ENCODE results near the gene NBPF1.
"Not testable (repeated sequence)": the region's sequence is repeated elsewhere in the genome, so short reads cannot be mapped to it uniquely, and the experiment has no call there.

NBPF1 gene

GRCh38 chr1:16641159-16641975, 28.0 kb upstream of the NBPF1 start:
- not testable (repeated sequence) for DNase-seq

GRCh38 chr1:16639091-16640031, 26.0 kb upstream of the NBPF1 start:
- DNase-seq = not testable (repeated sequence)

- not testable (repeated sequence) for DNase-seq
Observed at GRCh38 chr1:16637941-16638778, 24.8 kb upstream of the NBPF1 start.

GRCh38 chr1:16636551-16637195, 23.3 kb upstream of the NBPF1 start:
- DNase-seq = not testable (repeated sequence)

- DNase-seq = not testable (repeated sequence)
Observed at GRCh38 chr1:16635959-16636358, 22.6 kb upstream of the NBPF1 start.

- not testable (repeated sequence) for DNase-seq
Observed at GRCh38 chr1:16633540-16634282, 20.3 kb upstream of the NBPF1 start.

- DNase-seq = not testable (repeated sequence)
Observed at GRCh38 chr1:16632044-16632850, 18.9 kb upstream of the NBPF1 start.

GRCh38 chr1:16631248-16632043, 18.1 kb upstream of the NBPF1 start:
- DNase-seq = no peak

GRCh38 chr1:16630661-16631247, 17.4 kb upstream of the NBPF1 start:
- no peak for DNase-seq

- DNase-seq = not testable (repeated sequence)
Observed at GRCh38 chr1:16629916-16630530, 16.7 kb upstream of the NBPF1 start.

- no peak for DNase-seq
Observed at GRCh38 chr1:16628361-16629111, 15.2 kb upstream of the NBPF1 start.

- not testable (repeated sequence) for DNase-seq
Observed at GRCh38 chr1:16626409-16626983, 13.1 kb upstream of the NBPF1 start.

- peak in 1 of 4 experiments; percentile 18 for DNase-seq
Observed at GRCh38 chr1:16625497-16626408, 12.4 kb upstream of the NBPF1 start.

GRCh38 chr1:16623812-16624719, 10.7 kb upstream of the NBPF1 start:
- not testable (repeated sequence) for DNase-seq

- DNase-seq = not testable (repeated sequence)
Observed at GRCh38 chr1:16623337-16623736, 10.0 kb upstream of the NBPF1 start.
